K562 (cell line): ENCODE results near the gene NCOA6. TPM values are rescaled to one million over a fixed set of nuclear protein-coding genes. Genes with fewer than 3 reads are reported as not detected.

Experiments
- ATF1 ChIP-seq, 2 experiments: fragments of 450-650 bp in 1 of 2; IDR thresholded peaks; 2 replicates each; pipeline ENCODE4 v1.6.1; 2016; ENCODE audit warnings: missing compliant biosample characterization in 1 of 2, missing genetic modification characterization in 1 of 2
- FOXA1 ChIP-seq: fragments of 450-650 bp; IDR thresholded peaks from 2 replicates; pipeline ENCODE4 v1.6.1; 2016; ENCODE audit warnings: mild to moderate bottlenecking, borderline replicate concordance
- FUS ChIP-seq: fragments of 200-400 bp; formaldehyde crosslinking; optimal IDR thresholded peaks from 2 replicates; pipeline ENCODE3; 2017; ENCODE audit warnings: low read depth, low read length
- GTF2F1 ChIP-seq: IDR thresholded peaks from 2 replicates; pipeline ENCODE4 v1.6.1; 2011; ENCODE audit warnings: low read depth, low read length, improper control_type of control experiment
- NR2C2 ChIP-seq, 2 experiments: fragments of 200-800 bp in 1 of 2; sonication (Bioruptor generic) in 1 of 2; sonication (generic) in 1 of 2; formaldehyde crosslinking in 1 of 2; IDR thresholded peaks; 2 replicates each; pipeline versions ENCODE4 v1.6.1 to v1.8.0; 2016 to 2022; ENCODE audit warnings: mild to moderate bottlenecking in 1 of 2, missing compliant biosample characterization in 1 of 2, missing genetic modification characterization in 1 of 2, missing genetic modification reagents in 1 of 2
- POLR2A ChIP-seq: fragments of 450-650 bp; conservative IDR thresholded peaks from 2 replicates; pipeline ENCODE4 v1.6.1; 2016
- RFX7 ChIP-seq: fragments of 250-450 bp; sonication (Bioruptor Pico); IDR thresholded peaks from 2 replicates; pipeline ENCODE4 v1.5.1; 2021; ENCODE audit warnings: mild to moderate bottlenecking
- SAFB ChIP-seq: fragments of 200-400 bp; formaldehyde crosslinking; IDR thresholded peaks from 2 replicates; pipeline ENCODE4 v1.6.1; 2017; ENCODE audit warnings: low read depth, low read length, borderline replicate concordance
- YY1 ChIP-seq, 3 experiments: IDR thresholded peaks; 2 replicates each; pipeline ENCODE4 v1.6.1; 2011; ENCODE audit warnings: low read length in 2 of 3, mild to moderate bottlenecking in 2 of 3, moderate library complexity in 2 of 3, borderline replicate concordance in 1 of 3, control low read depth in 1 of 3, low read depth in 1 of 3; ENCODE audit not compliant: insufficient read depth in 3 of 3, insufficient replicate concordance in 2 of 3, control insufficient read depth in 1 of 3, insufficient read length in 1 of 3; ENCODE audit errors: extremely low read depth in 1 of 3
- ZBTB40 ChIP-seq, 2 experiments: fragments of 450-650 bp in 1 of 2; sonication (generic) in 1 of 2; formaldehyde crosslinking in 1 of 2; IDR thresholded peaks; 2 replicates each; pipeline versions ENCODE4 v1.7.1 to v1.9.0; 2016 to 2022; ENCODE audit warnings: inconsistent platforms in 1 of 2, mild to moderate bottlenecking in 1 of 2, missing genetic modification reagents in 1 of 2
- ZFX ChIP-seq: sonication (generic); formaldehyde crosslinking; IDR thresholded peaks from 2 replicates; pipeline ENCODE4 v1.8.0; 2022; ENCODE audit warnings: mild to moderate bottlenecking, missing genetic modification reagents, moderate library complexity
- polyA plus RNA-seq, 8 experiments: library from polyadenylated mRNA; depleted of rRNA in 4 of 8; stranded (reverse) in 5 of 8; unstranded in 3 of 8; fragments of >200 nt; fragmentation: Nextera tagmentation in 2 of 8; fragmentation: Illumina TruSeq in 1 of 8; extraction: Ambion mirVana in 2 of 8; extraction: Trizol in 1 of 8; gene quantifications; 2 replicates each; pipeline versions ENCODE4 v1.2.1 to v1.2.3, GENCODE V29; 2011 to 2014; ENCODE audit warnings: inconsistent platforms in 1 of 8, missing spikeins in 1 of 8
- total RNA-seq, 7 experiments: library from RNA; depleted of rRNA in 6 of 7; stranded (reverse); fragments of >200 nt in 6 of 7; fragmentation: Illumina TruSeq in 2 of 7; extraction: Trizol in 2 of 7; gene quantifications; 2 replicates each; pipeline versions ENCODE4 v1.2.1 to v1.2.3, GENCODE V29; 2011 to 2021; ENCODE audit warnings: low replicate concordance in 1 of 7
- TF ChIP-seq, protein P1 (sequence below): IDR thresholded peaks from 2 replicates; pipeline ENCODE4 v1.6.1; 2014; ENCODE audit warnings: antibody characterized with exemption
- TF ChIP-seq, protein P2 (sequence below): fragments of 450-650 bp; IDR thresholded peaks from one replicate; pipeline ENCODE4 v1.6.1; 2018; ENCODE audit warnings: mild to moderate bottlenecking, moderate library complexity; ENCODE audit not compliant: partially characterized antibody

The NCOA6 gene
- total and polyA plus RNA-seq, 9 of the 15 experiments (the other 6 are each of a cell fraction or from before 2014, with no cell fraction given) = 6.1 to 25.0 (median 9.5) TPM

DNA sequence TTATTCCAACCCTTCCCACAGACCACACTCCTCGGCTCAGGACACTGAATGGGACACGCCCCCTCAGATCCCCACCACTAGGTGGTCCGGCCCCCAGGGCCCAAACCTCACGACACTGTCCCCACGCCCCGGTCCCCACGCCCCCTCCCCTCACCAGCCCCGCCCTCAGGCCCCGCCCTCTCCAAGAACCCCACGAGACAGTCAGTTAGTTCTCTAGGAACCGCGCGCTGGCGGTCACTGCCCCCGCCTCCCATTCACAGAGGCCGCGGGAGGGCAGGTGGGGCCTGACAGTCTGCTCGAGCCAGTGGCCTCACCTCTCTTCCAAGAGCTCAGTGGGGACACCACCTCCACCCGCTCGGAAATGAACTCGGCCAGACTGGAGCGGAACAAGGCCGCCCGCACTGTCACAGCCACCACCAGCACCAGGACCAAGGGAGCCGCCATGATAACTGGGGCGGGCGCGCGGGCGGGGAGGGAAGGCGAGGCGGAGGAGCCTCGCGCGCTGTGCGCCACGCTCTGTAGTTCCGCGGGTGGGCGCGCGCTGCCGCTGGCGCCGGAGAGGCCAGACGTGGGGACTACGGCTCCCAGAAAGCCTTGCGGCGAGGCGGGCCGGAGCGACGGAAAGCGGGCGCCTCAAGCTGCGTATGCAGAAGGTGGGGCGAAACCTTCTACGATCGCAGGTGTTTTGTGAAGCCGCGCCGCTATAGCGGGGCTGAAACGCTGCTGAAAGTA, 148.6 kb downstream of the NCOA6 start, which contains the start of gene PIGU (continued):
- peak; percentile 58 for TF ChIP-seq FUS
- TF ChIP-seq ZBTB40 (IDR thresholded peaks at IDR 0.05) = peak; percentile 73
- TF ChIP-seq ZBTB40 (CRISPR knock-in tag; IDR thresholded peaks at IDR 0.05) = no peak
- TF ChIP-seq, protein P1, sequence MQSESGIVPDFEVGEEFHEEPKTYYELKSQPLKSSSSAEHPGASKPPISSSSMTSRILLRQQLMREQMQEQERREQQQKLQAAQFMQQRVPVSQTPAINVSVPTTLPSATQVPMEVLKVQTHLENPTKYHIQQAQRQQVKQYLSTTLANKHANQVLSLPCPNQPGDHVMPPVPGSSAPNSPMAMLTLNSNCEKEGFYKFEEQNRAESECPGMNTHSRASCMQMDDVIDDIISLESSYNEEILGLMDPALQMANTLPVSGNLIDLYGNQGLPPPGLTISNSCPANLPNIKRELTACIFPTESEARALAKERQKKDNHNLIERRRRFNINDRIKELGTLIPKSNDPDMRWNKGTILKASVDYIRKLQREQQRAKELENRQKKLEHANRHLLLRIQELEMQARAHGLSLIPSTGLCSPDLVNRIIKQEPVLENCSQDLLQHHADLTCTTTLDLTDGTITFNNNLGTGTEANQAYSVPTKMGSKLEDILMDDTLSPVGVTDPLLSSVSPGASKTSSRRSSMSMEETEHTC = no peak
- peak; percentile 89 for TF ChIP-seq SAFB
- TF ChIP-seq GTF2F1 = 0 out of 2 replicates have a peak, but pooled peaks have one; percentile 40
- TF ChIP-seq NR2C2 (CRISPR knock-in tag; IDR thresholded peaks at IDR 0.05) = peak; percentile 13; the same call in 1 of the 2 replicates
- TF ChIP-seq NR2C2 (tag; IDR thresholded peaks at IDR 0.05) = peak; percentile 71
- TF ChIP-seq RFX7 (CRISPR knock-in tag) = no peak
- TF ChIP-seq FOXA1 = no peak
- TF ChIP-seq ATF1 (CRISPR knock-in tag; IDR thresholded peaks at IDR 0.05) = peak; percentile 84
- TF ChIP-seq ATF1 (tag; IDR thresholded peaks at IDR 0.05) = peak; percentile 99
- TF ChIP-seq POLR2A = peak; percentile 93
- TF ChIP-seq ZFX = peak; percentile 96
- TF ChIP-seq, protein P2, sequence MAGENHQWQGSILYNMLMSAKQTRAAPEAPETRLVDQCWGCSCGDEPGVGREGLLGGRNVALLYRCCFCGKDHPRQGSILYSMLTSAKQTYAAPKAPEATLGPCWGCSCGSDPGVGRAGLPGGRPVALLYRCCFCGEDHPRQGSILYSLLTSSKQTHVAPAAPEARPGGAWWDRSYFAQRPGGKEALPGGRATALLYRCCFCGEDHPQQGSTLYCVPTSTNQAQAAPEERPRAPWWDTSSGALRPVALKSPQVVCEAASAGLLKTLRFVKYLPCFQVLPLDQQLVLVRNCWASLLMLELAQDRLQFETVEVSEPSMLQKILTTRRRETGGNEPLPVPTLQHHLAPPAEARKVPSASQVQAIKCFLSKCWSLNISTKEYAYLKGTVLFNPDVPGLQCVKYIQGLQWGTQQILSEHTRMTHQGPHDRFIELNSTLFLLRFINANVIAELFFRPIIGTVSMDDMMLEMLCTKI = no peak
- peak; percentile 76 to 97 (median 94) for TF ChIP-seq YY1 (IDR thresholded peaks at IDR 0.05; ENCODE audit: borderline replicate concordance in 1 of 3, control insufficient read depth in 1 of 3, extremely low read depth in 1 of 3, insufficient read depth in 3 of 3, insufficient read length in 1 of 3, insufficient replicate concordance in 2 of 3, low read depth in 1 of 3, low read length in 2 of 3)
